Activated gamma-delta T cell (primary cell): Measurements from ENCODE around the gene SGIP1.

Experiments
- DNase-seq: peaks from one replicate; lab custom pipeline; 2025; lab: John Stamatoyannopoulos, UW
- total RNA-seq, 2 donors: gene quantifications; one replicate each; lab custom pipeline; 2026; lab: John Stamatoyannopoulos, UW

SGIP1 gene, protein sequence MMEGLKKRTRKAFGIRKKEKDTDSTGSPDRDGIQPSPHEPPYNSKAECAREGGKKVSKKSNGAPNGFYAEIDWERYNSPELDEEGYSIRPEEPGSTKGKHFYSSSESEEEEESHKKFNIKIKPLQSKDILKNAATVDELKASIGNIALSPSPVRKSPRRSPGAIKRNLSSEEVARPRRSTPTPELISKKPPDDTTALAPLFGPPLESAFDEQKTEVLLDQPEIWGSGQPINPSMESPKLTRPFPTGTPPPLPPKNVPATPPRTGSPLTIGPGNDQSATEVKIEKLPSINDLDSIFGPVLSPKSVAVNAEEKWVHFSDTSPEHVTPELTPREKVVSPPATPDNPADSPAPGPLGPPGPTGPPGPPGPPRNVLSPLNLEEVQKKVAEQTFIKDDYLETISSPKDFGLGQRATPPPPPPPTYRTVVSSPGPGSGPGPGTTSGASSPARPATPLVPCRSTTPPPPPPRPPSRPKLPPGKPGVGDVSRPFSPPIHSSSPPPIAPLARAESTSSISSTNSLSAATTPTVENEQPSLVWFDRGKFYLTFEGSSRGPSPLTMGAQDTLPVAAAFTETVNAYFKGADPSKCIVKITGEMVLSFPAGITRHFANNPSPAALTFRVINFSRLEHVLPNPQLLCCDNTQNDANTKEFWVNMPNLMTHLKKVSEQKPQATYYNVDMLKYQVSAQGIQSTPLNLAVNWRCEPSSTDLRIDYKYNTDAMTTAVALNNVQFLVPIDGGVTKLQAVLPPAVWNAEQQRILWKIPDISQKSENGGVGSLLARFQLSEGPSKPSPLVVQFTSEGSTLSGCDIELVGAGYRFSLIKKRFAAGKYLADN
- total RNA-seq, result 0 to 1.8 reads per million in 2 donors

DNA sequence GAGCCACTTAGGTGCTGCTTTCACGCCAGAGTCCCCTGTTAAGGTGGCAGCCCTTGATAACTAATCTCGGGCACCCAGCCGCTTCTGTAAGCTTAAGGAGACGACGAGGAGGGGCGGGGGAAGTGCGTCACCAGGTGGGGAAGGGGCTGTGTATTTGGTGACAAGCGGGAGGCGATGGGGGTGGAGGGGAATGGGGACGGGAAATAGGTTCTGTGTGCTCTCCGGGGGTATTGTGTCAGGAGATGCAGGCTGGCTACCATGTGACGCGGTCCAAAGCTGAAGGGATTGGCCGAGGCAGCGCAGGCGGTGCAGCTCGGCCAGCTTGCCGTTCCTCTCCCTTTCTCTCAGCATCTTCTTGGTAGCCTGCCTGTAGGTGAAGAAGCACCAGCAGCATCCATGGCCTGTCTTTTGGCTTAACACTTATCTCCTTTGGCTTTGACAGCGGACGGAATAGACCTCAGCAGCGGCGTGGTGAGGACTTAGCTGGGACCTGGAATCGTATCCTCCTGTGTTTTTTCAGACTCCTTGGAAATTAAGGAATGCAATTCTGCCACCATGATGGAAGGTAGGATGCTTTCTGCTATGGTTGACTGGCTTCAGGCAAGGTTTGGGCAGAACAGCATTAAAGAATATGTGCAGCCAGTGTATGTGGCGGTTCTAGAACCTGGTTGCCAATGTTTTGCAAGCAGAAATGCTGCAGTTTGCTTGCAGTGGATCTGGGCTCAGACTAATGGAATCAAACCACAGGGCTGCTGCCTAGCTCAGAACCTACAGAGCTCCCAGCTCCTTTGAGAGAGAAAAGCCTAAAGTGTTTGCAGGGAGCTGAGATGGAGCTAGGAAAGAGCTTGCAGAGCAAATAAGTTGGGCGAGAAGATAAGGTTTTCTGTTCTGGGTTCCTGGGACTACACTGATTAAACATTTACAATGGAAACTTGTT lies at the start of gene SGIP1:
Gene SGIP1, plus strand, starts transcription at position 350 of the 937 bp plus-strand sequence. Its CDS starts 206 bp downstream, at position 556.
- DNase-seq, result no peak

DNA sequence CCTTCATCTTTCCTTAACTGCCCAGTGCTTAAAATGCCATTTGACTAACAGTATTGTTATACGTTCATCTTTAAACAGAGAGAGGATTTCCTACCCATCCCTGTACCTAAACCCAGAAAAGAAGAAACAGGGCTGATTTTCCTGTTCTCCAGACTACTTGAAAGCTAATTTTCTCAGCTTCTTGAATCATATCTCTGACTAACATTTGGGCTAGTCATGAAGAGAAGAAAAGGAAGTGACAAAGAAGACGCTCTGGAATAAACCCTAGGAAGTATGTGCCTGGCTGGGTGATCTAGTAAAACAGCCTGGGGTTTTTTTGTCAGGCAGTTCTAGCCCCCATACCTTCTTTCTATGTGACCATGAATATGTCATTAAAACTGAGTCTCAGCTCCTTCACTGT lies 44.8 kb upstream of the SGIP1 start:
- no peak for DNase-seq

DNA sequence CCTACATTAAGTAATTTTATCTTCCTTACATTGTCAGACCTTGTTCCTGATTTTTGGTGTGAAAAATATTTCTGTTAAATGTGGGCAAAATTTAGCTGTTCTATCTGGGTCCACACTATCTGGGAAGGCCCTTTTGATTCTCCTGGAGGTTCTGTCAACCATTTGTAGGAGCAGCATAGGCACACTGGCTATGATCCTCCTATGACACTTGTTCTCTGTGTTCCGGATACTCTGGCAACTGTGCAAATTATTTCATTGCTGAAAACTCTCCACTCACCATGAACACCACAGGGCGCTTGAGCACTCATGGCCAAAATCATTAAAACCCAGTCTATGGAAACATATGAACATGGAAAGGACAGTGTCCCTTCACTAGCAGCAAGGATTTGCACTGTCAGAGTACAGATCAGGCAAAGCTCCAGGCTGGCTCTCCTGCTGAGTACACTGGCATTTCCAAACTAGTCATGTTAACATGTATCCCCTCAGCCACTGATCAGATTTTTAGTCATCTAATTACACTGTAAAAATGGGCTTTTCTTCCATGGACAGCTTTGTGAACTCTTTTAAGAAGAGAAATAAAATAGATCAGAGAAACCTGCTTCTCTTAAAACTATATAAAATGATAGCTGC lies 43.9 kb upstream of the SGIP1 start:
- DNase-seq, result no peak

DNA sequence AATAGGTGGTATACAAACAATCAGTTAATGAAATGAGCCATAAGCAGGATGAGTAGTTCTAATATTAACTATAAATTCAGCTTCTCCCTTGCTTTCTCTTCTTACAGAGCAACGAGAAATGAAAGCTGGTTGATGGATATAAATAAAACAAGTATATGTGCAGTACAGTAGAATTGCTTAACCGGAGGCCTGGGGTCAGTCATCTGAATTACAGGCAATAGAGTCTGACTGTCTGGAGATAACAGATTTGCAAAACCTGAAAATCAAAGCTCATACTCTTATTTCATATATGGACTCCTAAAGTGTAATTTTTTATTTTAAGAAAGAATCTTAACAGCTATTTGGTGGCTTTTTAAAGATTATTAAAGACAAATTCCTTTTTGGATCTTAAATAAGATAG lies 43.1 kb upstream of the SGIP1 start:
- DNase-seq, result no peak

DNA sequence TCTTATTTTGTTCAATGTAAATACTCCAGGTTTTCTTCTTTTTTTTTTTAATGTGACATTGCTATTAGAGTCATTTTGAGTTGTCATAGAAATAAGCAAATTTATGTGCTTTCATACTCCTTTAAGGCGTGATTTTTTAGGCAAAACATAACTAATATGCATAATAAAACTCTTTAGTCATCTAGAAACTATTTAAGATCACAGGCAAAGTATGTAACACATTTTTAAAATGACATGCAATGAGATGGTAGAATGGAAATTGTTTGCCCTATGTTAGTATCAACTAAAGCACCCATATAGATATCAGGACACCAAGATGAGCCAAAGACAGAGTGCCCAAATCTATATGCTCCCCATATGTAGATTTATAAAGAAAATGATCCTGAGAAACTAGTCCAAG lies 41.5 kb upstream of the SGIP1 start:
- DNase-seq, result no peak

DNA sequence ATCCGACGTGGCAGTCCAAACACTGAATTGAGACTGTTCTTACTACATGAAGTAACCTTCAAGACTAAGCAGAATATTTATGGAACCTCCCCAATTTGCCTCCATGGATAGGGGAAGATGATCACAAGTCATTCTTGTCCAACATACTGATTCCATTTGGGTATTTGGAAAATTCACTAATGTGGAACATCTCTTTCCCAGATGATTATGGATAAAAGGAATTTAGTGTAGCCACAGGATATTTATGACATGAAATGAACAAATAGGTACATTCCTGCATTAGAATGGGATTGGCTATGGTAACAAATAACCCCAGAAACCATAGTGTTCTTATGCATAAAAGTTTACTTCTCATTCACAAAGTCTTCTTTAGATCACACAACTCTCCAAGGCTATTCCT lies 40.2 kb upstream of the SGIP1 start:
- DNase-seq, result no peak

DNA sequence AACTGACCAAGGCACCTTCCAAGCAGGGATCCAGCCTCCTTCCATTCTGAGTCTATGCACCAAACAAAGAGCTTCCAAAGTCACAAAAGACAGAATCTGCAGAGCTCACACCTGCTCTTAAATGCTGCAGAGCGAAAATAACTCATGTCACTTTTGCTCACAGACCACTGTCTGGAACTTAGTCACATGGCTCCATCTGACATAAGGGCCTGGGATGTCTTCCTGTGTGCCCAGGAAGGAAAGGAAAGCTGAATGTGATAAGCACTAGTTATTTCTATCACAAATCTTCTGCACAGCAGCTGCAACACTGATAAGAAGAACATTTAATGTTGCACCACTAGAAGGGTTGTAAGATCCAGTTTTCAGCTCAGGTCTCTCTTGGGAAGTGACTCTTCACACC lies 39.5 kb upstream of the SGIP1 start:
- DNase-seq, result no peak

DNA sequence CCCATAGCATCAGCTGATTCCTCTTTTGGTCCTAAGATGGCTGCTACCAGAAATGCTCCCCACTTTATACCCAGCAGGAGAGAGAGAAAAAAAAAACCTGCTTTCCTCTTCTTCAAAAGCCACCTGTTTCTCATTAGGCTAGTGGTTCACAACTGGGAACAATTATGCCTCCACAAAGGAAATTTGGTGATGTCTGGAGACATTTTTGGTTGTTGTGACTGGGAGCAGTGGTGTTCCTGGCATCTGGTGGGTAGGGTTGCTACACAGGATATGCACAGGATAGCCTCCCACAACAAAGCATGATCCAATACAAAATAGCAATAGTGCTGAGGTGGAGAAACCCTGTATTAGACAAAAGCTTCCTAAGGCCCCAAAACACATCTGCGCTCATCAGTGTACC lies 38.5 kb upstream of the SGIP1 start:
- no peak for DNase-seq

DNA sequence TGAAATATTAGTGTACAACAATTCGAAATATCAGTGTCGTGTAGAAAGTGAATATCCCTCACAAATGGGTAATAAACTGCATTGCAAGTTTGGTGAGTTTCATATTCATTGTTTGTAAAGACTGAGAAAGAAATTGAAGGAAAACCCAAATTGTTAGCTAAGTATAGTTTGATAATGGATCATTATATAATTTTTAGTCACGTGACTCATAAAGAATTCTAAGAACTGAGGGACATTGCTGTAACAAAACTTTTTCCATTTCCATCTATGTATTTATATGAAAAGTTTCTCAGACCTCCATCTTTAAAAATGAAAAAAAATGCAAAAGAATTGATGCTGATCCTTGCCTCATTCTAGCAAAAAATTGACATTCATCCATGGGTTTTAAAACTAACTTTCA lies 36.0 kb upstream of the SGIP1 start:
- DNase-seq, result no peak

DNA sequence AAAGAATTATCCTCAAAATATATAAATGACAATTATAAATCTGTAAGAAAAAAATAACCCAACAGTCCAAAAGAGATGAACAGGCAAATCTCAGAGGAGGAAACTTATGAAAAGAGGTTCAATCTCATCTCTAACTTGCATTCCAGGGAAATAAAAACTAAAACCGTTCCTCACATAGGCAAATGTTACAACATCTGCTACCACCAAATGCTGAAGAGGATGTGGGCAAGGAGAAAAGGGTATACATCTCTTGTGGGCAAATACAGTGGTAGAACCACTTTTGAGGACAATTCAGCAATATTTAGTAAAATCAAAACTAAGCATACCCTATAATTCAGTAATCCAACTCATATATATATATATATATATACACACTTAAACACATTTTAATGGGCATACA lies 33.7 kb upstream of the SGIP1 start:
- DNase-seq, result no peak

DNA sequence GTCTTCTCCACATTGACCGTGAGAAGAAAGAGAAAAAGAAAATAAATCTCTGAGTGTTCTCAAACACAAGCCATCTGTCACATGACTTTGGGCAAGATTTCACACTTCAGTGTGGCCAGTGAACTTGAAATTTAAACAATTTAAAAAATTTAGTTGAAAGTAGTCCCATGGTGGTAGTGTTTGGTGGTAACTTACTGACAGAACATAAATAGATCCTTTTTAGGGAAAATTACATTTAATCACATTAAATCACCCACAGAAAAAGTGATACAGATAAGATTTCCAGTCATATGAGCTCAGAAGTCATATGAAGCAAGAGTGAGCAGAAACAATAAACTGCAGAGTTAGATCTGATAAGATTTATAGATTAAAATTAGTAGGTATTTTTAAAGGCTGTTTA lies 31.9 kb upstream of the SGIP1 start:
- no peak for DNase-seq

DNA sequence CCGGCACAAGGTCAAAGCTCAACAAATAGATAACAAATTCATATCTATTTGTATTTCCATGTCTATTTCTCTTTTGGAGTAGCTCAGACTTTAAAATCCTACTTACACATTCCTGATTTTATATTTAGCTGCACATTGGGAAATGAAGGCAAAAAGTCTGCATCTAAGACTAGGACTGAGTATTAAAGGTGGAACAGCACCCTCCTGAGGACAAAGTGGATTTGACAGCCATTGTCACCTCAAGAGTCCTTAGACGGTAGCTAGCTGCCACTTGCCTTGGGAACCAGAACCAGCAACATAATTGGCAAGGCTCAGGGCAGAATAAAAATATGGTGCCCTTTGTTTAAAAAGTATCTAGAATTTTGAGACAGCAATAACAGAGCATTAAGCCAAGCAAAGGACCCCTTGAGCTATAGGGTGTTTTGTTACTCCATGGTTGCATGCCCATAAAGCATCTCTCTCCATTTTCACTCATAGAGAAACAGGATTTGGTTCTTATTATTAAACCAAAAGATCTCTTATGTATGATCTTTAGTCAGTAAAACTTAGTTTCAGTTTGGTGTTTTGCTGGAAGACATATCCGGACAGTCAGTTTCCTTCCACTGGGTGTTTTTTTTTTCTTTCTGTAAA lies 30.0 kb upstream of the SGIP1 start:
- no peak for DNase-seq

DNA sequence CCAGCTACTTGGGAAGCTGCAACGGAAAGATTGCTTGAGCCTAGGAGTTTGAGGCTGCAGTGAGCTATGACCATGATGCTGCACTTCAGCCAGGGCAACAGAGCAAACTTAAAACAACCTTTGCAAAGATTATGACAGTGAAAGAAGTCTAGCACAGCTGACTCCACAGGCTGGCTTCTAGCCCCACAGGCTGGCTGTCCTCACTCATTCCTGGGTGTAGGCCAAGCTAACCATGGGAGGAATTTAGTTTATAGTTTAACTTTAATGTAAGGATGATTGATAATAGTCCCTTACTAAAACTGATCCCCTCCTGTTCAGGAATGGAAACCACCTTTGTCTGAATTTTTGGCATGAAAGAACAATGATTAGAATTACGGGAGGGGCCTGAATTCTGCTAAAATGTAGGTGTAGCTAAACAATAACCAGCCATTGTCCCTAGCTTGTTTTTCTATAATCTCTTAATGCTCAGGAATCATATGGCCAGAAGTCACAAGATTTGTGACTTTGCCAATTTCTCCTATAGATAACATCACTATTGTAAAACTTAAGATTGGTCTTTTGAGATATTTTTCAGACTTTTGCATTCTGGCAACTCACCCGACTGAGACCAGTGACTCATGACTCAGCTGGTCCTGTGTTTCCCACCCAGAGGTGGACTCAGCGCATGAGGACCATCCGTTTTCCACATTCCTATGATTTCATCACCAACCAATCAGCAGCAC lies 28.1 kb upstream of the SGIP1 start:
- no peak for DNase-seq

DNA sequence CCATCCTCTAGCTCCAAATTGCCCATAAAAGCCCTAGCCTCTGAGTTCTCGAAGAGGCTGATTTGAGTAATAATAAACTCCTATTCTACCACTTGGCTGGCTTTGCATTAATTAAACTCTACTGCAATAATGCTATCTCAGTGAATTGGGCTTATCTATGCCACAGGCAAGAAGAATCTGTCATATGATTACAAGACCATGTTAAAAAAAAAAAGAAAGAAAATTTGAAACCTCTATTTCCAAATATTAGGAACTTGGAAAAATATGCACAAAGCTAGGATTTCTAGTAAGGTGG lies 27.6 kb upstream of the SGIP1 start:
- DNase-seq, result no peak

DNA sequence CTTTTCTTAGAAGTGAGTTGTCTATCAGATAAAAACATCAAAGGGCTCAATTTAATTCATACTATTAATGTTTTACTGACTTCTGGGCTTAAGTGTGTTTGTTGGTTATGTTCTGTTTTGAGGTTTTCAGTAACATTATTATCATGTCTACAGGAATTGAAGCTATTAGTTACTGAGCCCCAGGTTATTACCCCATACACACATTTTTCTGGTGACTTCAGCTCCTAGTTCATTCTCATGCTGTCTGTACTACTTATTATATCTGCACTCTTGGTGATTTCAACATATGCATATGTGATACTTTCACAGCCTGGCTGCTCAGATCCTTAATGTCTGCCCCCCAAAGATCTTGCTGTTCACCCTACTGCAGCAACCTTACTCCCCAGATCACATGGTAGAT lies 27.0 kb upstream of the SGIP1 start:
- DNase-seq, result no peak

DNA sequence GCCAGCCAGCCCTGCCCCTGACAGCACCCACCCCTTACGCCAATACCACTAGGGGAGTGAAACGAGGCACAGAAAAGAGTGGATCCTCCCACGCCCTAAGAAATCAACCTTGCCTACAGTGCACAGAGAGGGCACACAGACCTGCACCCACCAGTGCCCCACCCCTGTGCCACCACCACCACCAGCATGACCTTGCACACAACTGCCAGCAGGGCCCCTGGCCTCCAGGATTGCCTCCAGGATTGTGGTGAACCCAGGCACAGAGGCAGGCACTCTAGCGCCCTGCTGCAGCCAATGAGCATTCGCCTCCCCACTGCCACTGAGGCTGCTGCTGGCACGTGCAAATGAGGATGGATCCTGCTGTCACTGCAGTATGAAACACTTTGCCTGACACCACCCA lies 23.5 kb upstream of the SGIP1 start:
- no peak for DNase-seq

DNA sequence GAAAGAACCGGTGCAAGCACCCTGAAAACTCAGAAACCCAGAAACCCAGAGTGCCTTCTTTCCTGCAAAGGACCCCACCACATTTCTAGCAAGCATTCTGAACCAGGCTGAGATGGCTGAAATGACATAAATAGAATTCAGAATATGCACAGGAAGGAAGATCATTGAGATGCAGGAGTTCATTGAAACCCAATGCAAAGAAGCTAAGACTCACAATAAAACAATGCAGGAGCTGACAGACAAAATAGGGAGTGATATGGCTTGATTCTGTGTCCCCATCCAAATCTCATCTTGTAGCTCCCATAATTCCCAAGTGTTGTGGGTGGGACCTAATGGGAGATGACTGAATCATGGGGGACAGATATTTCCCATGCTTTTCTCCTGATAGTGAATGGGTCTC lies 22.8 kb upstream of the SGIP1 start:
- DNase-seq, result no peak

DNA sequence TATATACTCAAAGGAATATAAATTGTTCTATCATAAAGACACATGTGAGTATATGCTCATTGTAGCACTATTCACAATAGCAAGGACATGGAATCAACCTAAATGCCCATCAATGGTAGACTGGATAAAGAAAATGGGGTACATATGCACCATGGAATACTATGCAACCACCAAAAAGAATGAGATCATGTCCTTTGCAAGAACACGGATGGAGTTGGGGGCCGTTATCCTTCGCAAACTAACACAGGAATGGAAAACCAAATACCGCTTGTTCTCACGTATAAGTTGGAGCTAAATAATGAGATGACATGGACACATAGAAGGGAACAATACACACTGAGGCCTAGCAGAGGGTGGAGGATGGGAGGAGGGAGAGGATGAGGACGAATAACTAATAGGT lies 16.0 kb upstream of the SGIP1 start:
- no peak for DNase-seq

DNA sequence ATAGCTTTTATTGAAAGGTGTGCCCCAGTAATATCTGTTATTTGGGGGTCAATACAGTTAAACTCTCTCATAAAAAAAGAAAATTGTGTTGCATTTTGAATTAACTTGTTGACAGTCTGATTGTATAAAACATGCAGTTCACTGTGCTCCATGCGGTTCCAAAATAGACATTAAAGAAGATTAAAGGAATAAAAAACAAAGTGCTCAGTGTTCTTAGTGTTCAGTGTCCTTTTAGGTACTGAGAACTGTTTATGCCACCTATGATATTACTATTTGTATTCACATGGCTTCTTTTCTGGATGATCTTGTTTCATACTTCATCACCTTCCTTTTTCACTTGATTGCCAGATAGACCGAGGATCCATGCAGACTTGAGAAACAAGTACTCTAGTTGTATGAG lies 15.3 kb upstream of the SGIP1 start:
- DNase-seq, result no peak

DNA sequence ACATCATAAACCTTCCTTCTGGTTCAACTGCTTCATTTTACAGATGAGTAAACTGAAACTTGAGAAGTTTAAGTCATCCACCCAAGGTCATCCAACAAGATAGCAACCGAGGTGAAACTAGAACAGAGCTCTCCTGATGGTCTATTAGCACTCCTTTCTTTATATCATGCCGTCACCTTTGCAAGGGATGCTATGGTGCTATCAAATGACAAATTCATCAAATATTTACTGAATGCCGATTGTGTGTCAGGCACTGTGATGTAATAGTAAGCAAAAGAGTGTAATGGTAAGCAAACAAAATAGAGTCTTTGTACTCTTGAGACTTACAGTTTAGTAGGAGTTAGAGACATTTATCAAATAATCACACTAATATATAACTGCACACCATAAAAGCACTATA lies 14.0 kb upstream of the SGIP1 start:
- DNase-seq, result no peak

DNA sequence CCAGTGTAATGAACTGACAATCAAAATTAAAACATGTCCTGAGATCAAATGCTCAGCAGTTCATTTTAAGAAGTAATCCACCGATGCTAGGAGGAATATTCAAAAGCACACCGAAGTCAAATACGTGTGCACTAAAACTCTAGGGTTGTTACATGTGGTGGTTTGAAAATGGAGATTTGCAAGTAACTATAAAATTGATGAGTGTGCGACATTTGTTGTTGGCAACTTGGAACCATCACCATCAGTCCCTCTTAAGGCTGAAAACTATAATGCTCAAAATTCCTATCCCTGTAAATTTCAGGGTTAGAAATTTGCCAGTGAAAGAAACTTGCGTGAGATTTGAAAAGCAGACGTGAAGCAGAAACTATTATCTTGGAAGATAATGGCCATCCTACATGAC lies 13.3 kb upstream of the SGIP1 start:
- no peak for DNase-seq
